ENCODE data around the gene ANKRD11. TPM values are rescaled to one million over a fixed set of nuclear protein-coding genes. Genes with fewer than 3 reads are reported as not detected.

ANKRD11 gene
- total RNA-seq, 1 experiment from 2014 or later: 266 TPM

- no peak for TF ChIP-seq ZBTB33 (IDR thresholded peaks at IDR 0.05; ENCODE audit: extremely low read depth, insufficient replicate concordance, low read length)
- no peak for TF ChIP-seq MAX (IDR thresholded peaks at IDR 0.05)
- TF ChIP-seq REST (IDR thresholded peaks at IDR 0.05; ENCODE audit: low read depth): no peak
- TF ChIP-seq POLR2AphosphoS5 (IDR thresholded peaks at IDR 0.05; ENCODE audit: low read depth, low read length): no peak
- TF ChIP-seq EGR1 (IDR thresholded peaks at IDR 0.05; ENCODE audit: low read depth): no peak
Measured at GRCh38 chr16:89476811-89477261, 13.5 kb downstream of the ANKRD11 start (continued).

- no peaks in the 10 kb centered on the region for H3K9me2 ChIP-seq (ENCODE audit: insufficient read depth)
- ChIA-PET CTCF (no interaction called here), RAD21 (ENCODE audit: low non-redundant PET in 1 of 2, low total read pairs in 2 of 2, uncharacterized antibody in 2 of 2, unreplicated experiment in 2 of 2) (no interaction called here), POLR2A (no interaction called here)
- ATAC-seq (peak; percentile 36; the same call in 1 of the 2 replicates), DNase-seq (ENCODE audit: low read depth, low spot score) (no peak)
- TF ChIP-seq JUND (IDR thresholded peaks at IDR 0.05) (no peak), EGR1 (IDR thresholded peaks at IDR 0.05; ENCODE audit: low read depth) (peak; percentile 24; the same call in 1 of the 2 replicates), FOSL1 (IDR thresholded peaks at IDR 0.05; ENCODE audit: low read depth) (no peak)
- H3K4me3 ChIP-seq (replicated peaks in 1 of 2; ENCODE audit: low read depth in 1 of 2, low read length in 2 of 2): no peak overlapping the region
- no peaks in the 10 kb centered on the region for H3K36me3 ChIP-seq (ENCODE audit: control insufficient read depth in 1 of 2, insufficient read depth in 2 of 2, low read length in 2 of 2)
- H3K27me3 ChIP-seq (ENCODE audit: insufficient read depth, low read length): no peaks in the 10 kb centered on the region
- peaks cover 100% of the 10 kb centered on the region for H3K79me2 ChIP-seq (ENCODE audit: insufficient read depth, low read length)
- peak overlapping the region; percentile 12; the same call in 1 of the 2 replicates for H3K9ac ChIP-seq (ENCODE audit: low read length)
- peaks cover 79% of the 10 kb centered on the region; the same call in 1 of the 2 replicates for H4K20me1 ChIP-seq (ENCODE audit: insufficient read depth)
- intact Hi-C loops (cut with micrococcal nuclease): no loop called here
- 0 out of 2 replicates have a peak overlapping the region, but pooled peaks have one; percentile 13 for H3K27ac ChIP-seq (ENCODE audit: low read depth, low read length)
- BruUV-seq (replicated peaks): no TSS peak
- peaks cover 57 to 87% of the 10 kb centered on the region in 2 experiments for H3K4me1 ChIP-seq (ENCODE audit: control insufficient read depth in 1 of 2, insufficient read depth in 2 of 2, low read length in 2 of 2)
- H2AFZ ChIP-seq (ENCODE audit: low read depth, low read length, poor library complexity, severe bottlenecking): no peak overlapping the region
- no peaks in the 10 kb centered on the region for H3K9me3 ChIP-seq (ENCODE audit: control insufficient read depth in 1 of 2, insufficient read depth in 1 of 2, low read depth in 1 of 2, low read length in 2 of 2)
- H3K4me2 ChIP-seq (ENCODE audit: low read length): peak overlapping the region; percentile 35
Measured at GRCh38 chr16:89476379-89476778, 14.0 kb downstream of the ANKRD11 start.

Measured in HCT116 (cell line).